ENCODE results near the gene HK1.
A peak's percentile ranks its signal among the peaks of the same experiment; 100 is the strongest.

Gene HK1

GRCh38 chr10:69337296-69338132 is 59.2 kb downstream of the HK1 start (continued):
- TF ChIP-seq PBX3 (CRISPR knock-in tag; IDR thresholded peaks at IDR 0.05) (no peak), ZNF223 (tag by site-specific recombination; IDR thresholded peaks at IDR 0.05) (no peak), GFI1B (tag by site-specific recombination; IDR thresholded peaks at IDR 0.05) (no peak), ZNF174 (tag by site-specific recombination; IDR thresholded peaks at IDR 0.05) (no peak), ZNF510 (tag by site-specific recombination; IDR thresholded peaks at IDR 0.05; ENCODE audit: insufficient replicate concordance) (no peak), ZNF23 (tag by site-specific recombination; IDR thresholded peaks at IDR 0.05; ENCODE audit: borderline replicate concordance) (no peak), ZBTB48 (tag by site-specific recombination; IDR thresholded peaks at IDR 0.05) (no peak), ZNF701 (tag by site-specific recombination; IDR thresholded peaks at IDR 0.05) (no peak), ZNF785 (tag by site-specific recombination; IDR thresholded peaks at IDR 0.05) (no peak), KLF1 (tag by site-specific recombination; IDR thresholded peaks at IDR 0.05) (0 out of 2 replicates have a peak, but pooled peaks have one; percentile 22), KLF8 (tag by site-specific recombination; IDR thresholded peaks at IDR 0.05) (no peak), EGR2 (tag by site-specific recombination; IDR thresholded peaks at IDR 0.05; ENCODE audit: low read depth) (no peak), ZNF302 (tag by site-specific recombination; IDR thresholded peaks at IDR 0.05; ENCODE audit: low read depth) (no peak), ZSCAN16 (tag by site-specific recombination; IDR thresholded peaks at IDR 0.05) (no peak), ZBTB1 (tag by site-specific recombination; IDR thresholded peaks at IDR 0.05) (no peak), SETDB1 (IDR thresholded peaks at IDR 0.05; ENCODE audit: insufficient read length, low read length) (no peak), ZNF133 (tag by site-specific recombination; IDR thresholded peaks at IDR 0.05) (no peak), ZNF600 (tag by site-specific recombination; IDR thresholded peaks at IDR 0.05) (peak; percentile 73), ZNF623 (tag by site-specific recombination; IDR thresholded peaks at IDR 0.05) (no peak), ZNF394 (tag by site-specific recombination; IDR thresholded peaks at IDR 0.05; ENCODE audit: borderline replicate concordance) (no peak), ZNF2 (tag by site-specific recombination; IDR thresholded peaks at IDR 0.05) (0 out of 2 replicates have a peak, but pooled peaks have one; percentile 27), ZNF501 (tag by site-specific recombination; IDR thresholded peaks at IDR 0.05) (no peak), ZNF140 (tag by site-specific recombination; IDR thresholded peaks at IDR 0.05) (no peak), HOXD13 (CRISPR knock-in tag; IDR thresholded peaks at IDR 0.05; ENCODE audit: borderline replicate concordance) (no peak), BCL11B (tag by site-specific recombination; IDR thresholded peaks at IDR 0.05; ENCODE audit: low read depth) (no peak), ZNF707 (tag by site-specific recombination; IDR thresholded peaks at IDR 0.05) (no peak), ZNF423 (tag by site-specific recombination; IDR thresholded peaks at IDR 0.05) (no peak), ZNF184 (tag by site-specific recombination; IDR thresholded peaks at IDR 0.05) (no peak), ZNF112 (tag by site-specific recombination; IDR thresholded peaks at IDR 0.05) (no peak), ZNF529 (tag by site-specific recombination; IDR thresholded peaks at IDR 0.05; ENCODE audit: insufficient replicate concordance) (no peak), ZNF610 (tag by site-specific recombination; IDR thresholded peaks at IDR 0.05; ENCODE audit: borderline replicate concordance) (no peak), ZNF404 (tag by site-specific recombination; IDR thresholded peaks at IDR 0.05) (no peak), RBAK (tag by site-specific recombination; IDR thresholded peaks at IDR 0.05) (no peak), ZNF488 (tag by site-specific recombination; IDR thresholded peaks at IDR 0.05) (no peak)
- TF ChIP-seq, protein P1, sequence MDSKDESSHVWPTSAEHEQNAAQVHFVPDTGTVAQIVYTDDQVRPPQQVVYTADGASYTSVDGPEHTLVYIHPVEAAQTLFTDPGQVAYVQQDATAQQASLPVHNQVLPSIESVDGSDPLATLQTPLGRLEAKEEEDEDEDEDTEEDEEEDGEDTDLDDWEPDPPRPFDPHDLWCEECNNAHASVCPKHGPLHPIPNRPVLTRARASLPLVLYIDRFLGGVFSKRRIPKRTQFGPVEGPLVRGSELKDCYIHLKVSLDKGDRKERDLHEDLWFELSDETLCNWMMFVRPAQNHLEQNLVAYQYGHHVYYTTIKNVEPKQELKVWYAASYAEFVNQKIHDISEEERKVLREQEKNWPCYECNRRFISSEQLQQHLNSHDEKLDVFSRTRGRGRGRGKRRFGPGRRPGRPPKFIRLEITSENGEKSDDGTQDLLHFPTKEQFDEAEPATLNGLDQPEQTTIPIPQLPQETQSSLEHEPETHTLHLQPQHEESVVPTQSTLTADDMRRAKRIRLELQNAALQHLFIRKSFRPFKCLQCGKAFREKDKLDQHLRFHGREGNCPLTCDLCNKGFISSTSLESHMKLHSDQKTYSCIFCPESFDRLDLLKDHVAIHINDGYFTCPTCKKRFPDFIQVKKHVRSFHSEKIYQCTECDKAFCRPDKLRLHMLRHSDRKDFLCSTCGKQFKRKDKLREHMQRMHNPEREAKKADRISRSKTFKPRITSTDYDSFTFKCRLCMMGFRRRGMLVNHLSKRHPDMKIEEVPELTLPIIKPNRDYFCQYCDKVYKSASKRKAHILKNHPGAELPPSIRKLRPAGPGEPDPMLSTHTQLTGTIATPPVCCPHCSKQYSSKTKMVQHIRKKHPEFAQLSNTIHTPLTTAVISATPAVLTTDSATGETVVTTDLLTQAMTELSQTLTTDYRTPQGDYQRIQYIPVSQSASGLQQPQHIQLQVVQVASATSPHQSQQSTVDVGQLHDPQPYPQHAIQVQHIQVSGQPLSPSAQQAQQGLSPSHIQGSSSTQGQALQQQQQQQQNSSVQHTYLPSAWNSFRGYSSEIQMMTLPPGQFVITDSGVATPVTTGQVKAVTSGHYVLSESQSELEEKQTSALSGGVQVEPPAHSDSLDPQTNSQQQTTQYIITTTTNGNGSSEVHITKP (tag by site-specific recombination; IDR thresholded peaks at IDR 0.05) = peak; percentile 53
- TF ChIP-seq, protein P2, sequence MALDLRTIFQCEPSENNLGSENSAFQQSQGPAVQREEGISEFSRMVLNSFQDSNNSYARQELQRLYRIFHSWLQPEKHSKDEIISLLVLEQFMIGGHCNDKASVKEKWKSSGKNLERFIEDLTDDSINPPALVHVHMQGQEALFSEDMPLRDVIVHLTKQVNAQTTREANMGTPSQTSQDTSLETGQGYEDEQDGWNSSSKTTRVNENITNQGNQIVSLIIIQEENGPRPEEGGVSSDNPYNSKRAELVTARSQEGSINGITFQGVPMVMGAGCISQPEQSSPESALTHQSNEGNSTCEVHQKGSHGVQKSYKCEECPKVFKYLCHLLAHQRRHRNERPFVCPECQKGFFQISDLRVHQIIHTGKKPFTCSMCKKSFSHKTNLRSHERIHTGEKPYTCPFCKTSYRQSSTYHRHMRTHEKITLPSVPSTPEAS (tag by site-specific recombination; IDR thresholded peaks at IDR 0.05) = no peak

Measured in HEK293 (cell line).